ENCODE results near the gene BEND3. TPM values are rescaled to one million over a fixed set of nuclear protein-coding genes. Genes with fewer than 3 reads are reported as not detected.

The BEND3 gene
- polyA plus RNA-seq, 3 donors, result 0.17 to 0.52 (median 0.24) TPM

DNA sequence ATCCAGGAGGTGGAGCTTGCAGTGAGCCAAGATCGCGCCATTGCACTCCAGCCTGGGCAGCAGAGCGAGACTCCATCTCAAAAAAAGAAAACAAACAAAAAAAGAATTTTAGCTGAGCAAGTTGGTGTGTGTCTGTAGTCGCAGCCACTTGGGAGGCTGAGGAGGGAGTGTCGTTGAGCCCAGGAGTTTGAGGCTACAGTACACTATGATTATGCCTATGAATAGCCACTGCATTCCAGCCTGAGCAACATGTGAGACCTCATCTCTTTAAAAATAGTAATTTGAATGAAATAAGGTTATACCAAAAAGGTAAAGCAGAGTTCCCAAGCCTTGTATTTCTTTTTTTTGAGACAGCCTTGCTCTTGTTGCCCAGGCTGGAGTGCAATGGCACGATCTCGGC, 67.5 kb downstream of the BEND3 start:
- intact Hi-C loops (cut with micrococcal nuclease), result no loop called here
- Mint-ChIP-seq H3K27ac (peak overlapping the region in 1 of 7 donors; percentile 58), H3K4me1 (no peaks in the 10 kb centered on the region), H3K4me3 (no peak overlapping the region), H3K36me3 (peaks cover 35 to 61% of the 10 kb centered on the region in 2 donors), H3K27me3 (ENCODE audit: low read depth in 3 of 3) (peaks cover 0 to 2% (median 0%) of the 10 kb centered on the region in 3 donors), H3K9me3 (no peaks in the 10 kb centered on the region)
- Histone ChIP-seq H4K20me1 (ENCODE audit: insufficient read depth, low read length) (no peaks in the 10 kb centered on the region), H3K4me2 (replicated peaks; ENCODE audit: extremely low read depth, low read length, poor library complexity, severe bottlenecking) (no peak overlapping the region), H3K4me3 (replicated peaks in 1 of 3; ENCODE audit: low read depth in 2 of 3, low read length in 3 of 3) (no peak overlapping the region), H3K27me3 (ENCODE audit: control insufficient read depth in 2 of 2, insufficient read depth in 2 of 2, low read length in 2 of 2) (no peaks in the 10 kb centered on the region), H3K79me2 (ENCODE audit: insufficient read depth, low read length) (no peaks in the 10 kb centered on the region), H3K9ac (ENCODE audit: insufficient read depth, low read length, poor library complexity, severe bottlenecking) (no peak overlapping the region), H3K36me3 (replicated peaks in 1 of 2; ENCODE audit: control insufficient read depth in 1 of 2, insufficient read depth in 2 of 2, low read length in 2 of 2) (peaks cover 23 to 48% of the 10 kb centered on the region in 2 donors), H3K4me1 (ENCODE audit: control insufficient read depth in 1 of 2, insufficient read depth in 2 of 2, low read length in 2 of 2) (no peaks in the 10 kb centered on the region), H3K27ac (ENCODE audit: low read depth in 1 of 2, low read length in 2 of 2) (no peak overlapping the region), H2AFZ (ENCODE audit: insufficient read depth, low read depth, low read length, poor library complexity, severe bottlenecking) (no peak overlapping the region), H3K9me3 (replicated peaks in 1 of 2; ENCODE audit: control insufficient read depth in 1 of 2, insufficient read depth in 1 of 2, low read length in 2 of 2) (no peaks in the 10 kb centered on the region)
- DNase-seq, result no peak
- TF ChIP-seq, protein P1, sequence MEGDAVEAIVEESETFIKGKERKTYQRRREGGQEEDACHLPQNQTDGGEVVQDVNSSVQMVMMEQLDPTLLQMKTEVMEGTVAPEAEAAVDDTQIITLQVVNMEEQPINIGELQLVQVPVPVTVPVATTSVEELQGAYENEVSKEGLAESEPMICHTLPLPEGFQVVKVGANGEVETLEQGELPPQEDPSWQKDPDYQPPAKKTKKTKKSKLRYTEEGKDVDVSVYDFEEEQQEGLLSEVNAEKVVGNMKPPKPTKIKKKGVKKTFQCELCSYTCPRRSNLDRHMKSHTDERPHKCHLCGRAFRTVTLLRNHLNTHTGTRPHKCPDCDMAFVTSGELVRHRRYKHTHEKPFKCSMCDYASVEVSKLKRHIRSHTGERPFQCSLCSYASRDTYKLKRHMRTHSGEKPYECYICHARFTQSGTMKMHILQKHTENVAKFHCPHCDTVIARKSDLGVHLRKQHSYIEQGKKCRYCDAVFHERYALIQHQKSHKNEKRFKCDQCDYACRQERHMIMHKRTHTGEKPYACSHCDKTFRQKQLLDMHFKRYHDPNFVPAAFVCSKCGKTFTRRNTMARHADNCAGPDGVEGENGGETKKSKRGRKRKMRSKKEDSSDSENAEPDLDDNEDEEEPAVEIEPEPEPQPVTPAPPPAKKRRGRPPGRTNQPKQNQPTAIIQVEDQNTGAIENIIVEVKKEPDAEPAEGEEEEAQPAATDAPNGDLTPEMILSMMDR (IDR thresholded peaks at IDR 0.05), result no peak
- 100% methylated on average over 2 of the region's 7 CpGs for WGBS (ENCODE audit: insufficient coverage)

DNA sequence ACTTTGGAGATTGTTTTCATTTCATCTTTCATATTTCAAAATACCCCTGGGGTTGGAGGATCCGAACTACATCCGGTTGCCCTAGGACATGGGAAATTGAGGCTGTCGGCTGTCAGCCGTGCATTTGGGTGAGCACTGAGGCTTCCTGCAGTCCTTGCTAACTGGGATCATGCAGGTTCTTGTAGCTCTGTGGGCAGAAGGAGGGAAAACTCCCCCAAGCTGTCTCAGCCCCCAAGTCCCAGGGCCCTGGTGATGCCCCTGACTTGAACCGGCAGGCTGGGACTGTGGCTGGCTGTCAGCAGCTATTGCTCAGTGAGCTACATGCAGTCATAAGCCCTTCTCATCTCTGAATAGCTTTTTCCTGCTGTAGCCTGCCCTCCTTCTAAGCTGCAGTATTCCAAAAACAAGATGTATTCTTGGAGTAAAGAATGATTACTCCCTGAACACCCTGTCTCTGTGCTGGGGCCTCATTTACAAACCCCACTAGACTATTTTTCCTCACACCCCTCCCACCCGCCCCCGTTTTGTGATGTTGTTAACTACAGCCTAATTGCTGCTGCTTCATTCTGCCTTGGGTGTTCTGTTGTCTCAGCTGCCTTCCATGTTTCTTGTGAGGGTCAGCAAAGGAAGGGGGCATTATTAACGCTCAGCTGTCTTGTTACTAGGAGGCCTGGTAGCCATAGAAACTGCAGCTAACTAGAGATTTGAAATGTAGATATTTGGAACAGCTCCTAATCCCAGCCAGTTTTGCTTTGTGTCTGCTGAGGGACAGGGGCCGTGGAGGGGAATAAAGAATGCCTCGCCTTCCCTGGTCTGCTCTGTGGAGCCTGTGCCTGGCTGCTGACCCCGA, 69.3 kb downstream of the BEND3 start:
- Histone ChIP-seq H3K36me3 (replicated peaks in 1 of 2; ENCODE audit: control insufficient read depth in 1 of 2, insufficient read depth in 2 of 2, low read length in 2 of 2) (peaks cover 16 to 44% of the 10 kb centered on the region in 2 donors), H3K4me2 (replicated peaks; ENCODE audit: extremely low read depth, low read length, poor library complexity, severe bottlenecking) (no peak overlapping the region), H2AFZ (ENCODE audit: insufficient read depth, low read depth, low read length, poor library complexity, severe bottlenecking) (no peak overlapping the region), H3K4me1 (ENCODE audit: control insufficient read depth in 1 of 2, insufficient read depth in 2 of 2, low read length in 2 of 2) (no peaks in the 10 kb centered on the region), H3K9ac (ENCODE audit: insufficient read depth, low read length, poor library complexity, severe bottlenecking) (no peak overlapping the region), H3K4me3 (replicated peaks in 1 of 3; ENCODE audit: low read depth in 2 of 3, low read length in 3 of 3) (no peak overlapping the region), H3K9me3 (replicated peaks in 1 of 2; ENCODE audit: control insufficient read depth in 1 of 2, insufficient read depth in 1 of 2, low read length in 2 of 2) (no peaks in the 10 kb centered on the region), H3K27me3 (ENCODE audit: control insufficient read depth in 2 of 2, insufficient read depth in 2 of 2, low read length in 2 of 2) (no peaks in the 10 kb centered on the region), H3K27ac (ENCODE audit: low read depth in 1 of 2, low read length in 2 of 2) (no peak overlapping the region), H4K20me1 (ENCODE audit: insufficient read depth, low read length) (no peaks in the 10 kb centered on the region), H3K79me2 (ENCODE audit: insufficient read depth, low read length) (no peaks in the 10 kb centered on the region)
- H3K36me3 Mint-ChIP-seq, result peaks cover 40 to 66% of the 10 kb centered on the region in 2 donors
- H3K27me3 Mint-ChIP-seq (ENCODE audit: low read depth in 3 of 3), result peaks cover 0 to 2% (median 2%) of the 10 kb centered on the region in 3 donors
- intact Hi-C loops (cut with micrococcal nuclease), result no loop called here
- H3K4me1 Mint-ChIP-seq, result no peaks in the 10 kb centered on the region
- TF ChIP-seq, protein P1 (IDR thresholded peaks at IDR 0.05), result no peak
- H3K27ac Mint-ChIP-seq, result peak overlapping the region in 1 of 7 donors; percentile 31
- H3K9me3 Mint-ChIP-seq, result no peaks in the 10 kb centered on the region
- DNase-seq, result no peak
- H3K4me3 Mint-ChIP-seq, result no peak overlapping the region
- WGBS (ENCODE audit: insufficient coverage), result 88% methylated on average over 9 of the region's 11 CpGs
